HepG2 (cell line): ENCODE results near the gene TMEM217. TPM values are rescaled to one million over a fixed set of nuclear protein-coding genes. Genes with fewer than 3 reads are reported as not detected.

ENCODE experiments used
- ATF5 ChIP-seq: sonication (generic); formaldehyde crosslinking; IDR thresholded peaks from 2 replicates; pipeline ENCODE4 v1.4.0; 2020; ENCODE audit warnings: mild to moderate bottlenecking, low read depth, missing genetic modification reagents
- BATF2 ChIP-seq: sonication (generic); formaldehyde crosslinking; IDR thresholded peaks from 2 replicates; pipeline ENCODE4 v1.8.0; 2022; ENCODE audit warnings: mild to moderate bottlenecking, missing genetic modification reagents, moderate library complexity
- BCL3 ChIP-seq: sonication (generic); formaldehyde crosslinking; IDR thresholded peaks from 2 replicates; pipeline ENCODE4 v1.5.1; 2020; ENCODE audit warnings: mild to moderate bottlenecking, missing genetic modification reagents, moderate library complexity
- BRCA1 ChIP-seq: sonication (generic); formaldehyde crosslinking; IDR thresholded peaks from 2 replicates; pipeline ENCODE4 v1.4.0; 2020; ENCODE audit warnings: missing genetic modification reagents
- GATAD1 ChIP-seq: IDR thresholded peaks from 2 replicates; pipeline ENCODE4 v1.6.1; 2016; ENCODE audit warnings: missing genetic modification reagents, missing compliant biosample characterization
- HOMEZ ChIP-seq: IDR thresholded peaks from 2 replicates; pipeline ENCODE4 v1.6.1; 2016; ENCODE audit warnings: low read depth
- MTA1 ChIP-seq: sonication (generic); formaldehyde crosslinking; IDR thresholded peaks from 2 replicates; pipeline ENCODE4 v1.4.0; 2020; ENCODE audit warnings: missing genetic modification reagents, mild to moderate bottlenecking, borderline replicate concordance
- NR2C2 ChIP-seq: sonication (generic); formaldehyde crosslinking; IDR thresholded peaks from 2 replicates; pipeline ENCODE4 v1.4.0; 2020; ENCODE audit warnings: missing genetic modification reagents, mild to moderate bottlenecking, moderate library complexity, borderline replicate concordance
- PRDM10 ChIP-seq: sonication (generic); formaldehyde crosslinking; IDR thresholded peaks from 2 replicates; pipeline ENCODE4 v1.4.0; 2020; ENCODE audit warnings: low read depth, missing genetic modification reagents
- RCOR2 ChIP-seq: IDR thresholded peaks from 2 replicates; pipeline ENCODE4 v1.6.1; 2016; ENCODE audit warnings: missing biosample characterization, missing genetic modification reagents
- SMARCC2 ChIP-seq: fragments of 450-650 bp; IDR thresholded peaks from 2 replicates; pipeline ENCODE4 v1.6.1; 2017; ENCODE audit warnings: antibody characterized with exemption, mild to moderate bottlenecking
- TFAP4 ChIP-seq: sonication (generic); IDR thresholded peaks from 2 replicates; pipeline ENCODE4 v1.6.1; 2016; ENCODE audit warnings: low read depth, borderline replicate concordance
- TRIM24 ChIP-seq: sonication (generic); formaldehyde crosslinking; IDR thresholded peaks from 2 replicates; pipeline ENCODE4 v1.8.0; 2022; ENCODE audit warnings: mild to moderate bottlenecking, missing genetic modification reagents
- U2AF1 ChIP-seq: fragments of 200-400 bp; formaldehyde crosslinking; optimal IDR thresholded peaks from 2 replicates; pipeline ENCODE3; 2017; ENCODE audit warnings: mild to moderate bottlenecking, low read depth, low read length
- ZNF597 ChIP-seq: sonication (generic); formaldehyde crosslinking; IDR thresholded peaks from 2 replicates; pipeline ENCODE4 v1.5.0; 2020; ENCODE audit warnings: missing genetic modification reagents
- ZNF644 ChIP-seq: IDR thresholded peaks from 2 replicates; pipeline ENCODE4 v1.6.1; 2016; ENCODE audit warnings: low read depth
- ZNF674 ChIP-seq: sonication (generic); formaldehyde crosslinking; IDR thresholded peaks from 2 replicates; pipeline ENCODE4 v1.5.0; 2020; ENCODE audit warnings: low read depth, mild to moderate bottlenecking, missing genetic modification reagents
- ZSCAN31 ChIP-seq: sonication (generic); formaldehyde crosslinking; IDR thresholded peaks from 2 replicates; pipeline ENCODE4 v1.5.0; 2020; ENCODE audit warnings: low read depth, mild to moderate bottlenecking, missing genetic modification reagents
- polyA plus RNA-seq, 8 experiments: library from polyadenylated mRNA; depleted of rRNA in 3 of 8; stranded (reverse) in 7 of 8; unstranded in 1 of 8; fragments of >200 nt; fragmentation: Illumina TruSeq in 4 of 8; extraction: Trizol in 4 of 8; gene quantifications; 2 replicates each; pipeline versions ENCODE4 v1.2.1 to v1.2.3, GENCODE V29; 2011 to 2016; ENCODE audit warnings: low read depth in 4 of 8, missing spikeins in 1 of 8, mixed read lengths in 1 of 8; ENCODE audit not compliant: insufficient read depth in 1 of 8
- total RNA-seq, 5 experiments: library from RNA; depleted of rRNA; stranded (reverse); fragments of >200 nt; fragmentation: Illumina TruSeq; extraction: Trizol; gene quantifications; 2 replicates each; pipeline ENCODE4 v1.2.3, GENCODE V29; 2016; ENCODE audit warnings: low read depth in 1 of 5

The TMEM217 gene
- total and polyA plus RNA-seq, 2 of the 13 experiments (the other 11 are each of a cell fraction or from before 2014, with no cell fraction given), result 2.3 to 3.4 TPM

GRCh38 chr6:37222125-37222967 is 35.6 kb downstream of the TMEM217 start (continued):
- TF ChIP-seq PRDM10 (CRISPR knock-in tag), result peak; percentile 57; the same call in 1 of the 2 replicates
- peak; percentile 63; the same call in 1 of the 2 replicates for TF ChIP-seq TFAP4
- peak; percentile 94 for TF ChIP-seq MTA1
- TF ChIP-seq U2AF1, result no peak
- 0 out of 2 replicates have a peak, but pooled peaks have one; percentile 26 for TF ChIP-seq ATF5 (CRISPR knock-in tag)
- TF ChIP-seq HOMEZ (CRISPR knock-in tag), result 0 out of 2 replicates have a peak, but pooled peaks have one; percentile 19
- TF ChIP-seq GATAD1 (CRISPR knock-in tag), result 0 out of 2 replicates have a peak, but pooled peaks have one; percentile 26
- TF ChIP-seq ZNF674 (CRISPR knock-in tag), result no peak
- TF ChIP-seq NR2C2 (CRISPR knock-in tag), result peak; percentile 44; the same call in 1 of the 2 replicates
- 0 out of 2 replicates have a peak, but pooled peaks have one; percentile 5 for TF ChIP-seq ZNF644 (CRISPR knock-in tag)
- TF ChIP-seq ZSCAN31, result no peak
- no peak; the same call in 1 of the 2 replicates for TF ChIP-seq BRCA1
- no peak for TF ChIP-seq ZNF597 (CRISPR knock-in tag)
- TF ChIP-seq BATF2 (CRISPR knock-in tag), result no peak
- TF ChIP-seq BCL3, result no peak; the same call in 1 of the 2 replicates
- TF ChIP-seq TRIM24 (CRISPR knock-in tag), result no peak
- TF ChIP-seq SMARCC2, result no peak
- no peak; the same call in 1 of the 2 replicates for TF ChIP-seq RCOR2 (CRISPR knock-in tag)
